Measurements from ENCODE around the gene CMSS1.

Gene CMSS1

DNA sequence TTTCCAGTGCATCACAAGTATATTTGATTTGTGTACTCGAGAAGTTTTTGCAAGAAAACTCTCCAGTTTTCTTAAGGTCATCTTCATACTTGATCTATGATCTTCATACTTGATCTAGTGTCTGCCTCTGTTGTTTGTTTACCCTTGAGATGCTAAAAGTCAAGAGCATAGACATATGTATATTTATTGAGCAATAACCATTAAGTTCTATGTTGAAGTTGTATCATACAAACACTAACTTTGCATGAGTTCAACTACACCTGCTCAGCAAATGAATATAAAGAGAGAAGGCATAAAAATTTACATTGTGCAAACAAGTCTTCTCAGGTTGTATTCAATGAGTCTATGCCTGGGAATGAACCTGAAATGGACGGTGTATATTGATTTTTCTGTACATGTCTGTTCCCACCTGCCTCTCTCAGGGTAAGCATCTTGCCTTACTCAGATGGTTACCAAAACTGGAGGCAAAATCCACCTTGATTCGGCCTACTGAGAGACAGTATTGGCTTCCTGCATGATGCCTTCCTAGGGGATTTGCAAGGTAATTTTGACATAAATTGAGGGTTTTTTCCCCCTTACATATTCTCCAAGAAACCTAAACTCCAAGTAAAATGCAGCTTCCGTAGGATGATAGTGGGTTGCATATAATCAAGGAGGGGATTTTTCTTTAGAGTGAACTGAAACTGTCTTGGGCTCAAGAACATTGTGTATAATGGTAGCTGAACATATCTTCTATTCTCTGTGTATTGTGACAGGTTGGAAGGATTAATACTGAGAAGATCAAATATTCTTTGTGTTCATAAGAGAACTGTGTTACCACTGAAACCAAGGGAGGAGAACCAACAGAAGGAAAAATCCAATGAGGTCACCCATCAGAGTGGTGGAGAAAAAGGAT, 186.2 kb downstream of the CMSS1 start:
- DNase-seq = no peak

DNA sequence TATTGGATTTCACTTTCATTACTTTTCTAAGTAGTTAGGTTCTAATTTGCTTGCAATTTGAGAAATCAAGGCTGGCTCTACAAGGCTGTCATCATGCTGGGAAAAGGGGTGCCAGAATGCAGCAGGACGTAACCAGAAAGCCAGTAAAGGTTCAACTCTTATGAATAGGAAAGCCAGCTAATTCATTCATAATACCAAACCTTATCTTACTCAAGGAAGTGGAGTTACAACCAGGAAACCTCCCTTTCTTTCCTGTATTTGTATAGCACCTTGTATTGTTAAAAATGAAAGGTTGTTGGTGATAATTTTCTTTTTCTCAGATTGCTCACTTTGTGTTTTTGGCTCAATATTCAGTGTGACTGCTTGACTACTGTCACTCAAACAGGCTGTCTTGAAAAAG, 187.3 kb downstream of the CMSS1 start:
- no peak for DNase-seq

DNA sequence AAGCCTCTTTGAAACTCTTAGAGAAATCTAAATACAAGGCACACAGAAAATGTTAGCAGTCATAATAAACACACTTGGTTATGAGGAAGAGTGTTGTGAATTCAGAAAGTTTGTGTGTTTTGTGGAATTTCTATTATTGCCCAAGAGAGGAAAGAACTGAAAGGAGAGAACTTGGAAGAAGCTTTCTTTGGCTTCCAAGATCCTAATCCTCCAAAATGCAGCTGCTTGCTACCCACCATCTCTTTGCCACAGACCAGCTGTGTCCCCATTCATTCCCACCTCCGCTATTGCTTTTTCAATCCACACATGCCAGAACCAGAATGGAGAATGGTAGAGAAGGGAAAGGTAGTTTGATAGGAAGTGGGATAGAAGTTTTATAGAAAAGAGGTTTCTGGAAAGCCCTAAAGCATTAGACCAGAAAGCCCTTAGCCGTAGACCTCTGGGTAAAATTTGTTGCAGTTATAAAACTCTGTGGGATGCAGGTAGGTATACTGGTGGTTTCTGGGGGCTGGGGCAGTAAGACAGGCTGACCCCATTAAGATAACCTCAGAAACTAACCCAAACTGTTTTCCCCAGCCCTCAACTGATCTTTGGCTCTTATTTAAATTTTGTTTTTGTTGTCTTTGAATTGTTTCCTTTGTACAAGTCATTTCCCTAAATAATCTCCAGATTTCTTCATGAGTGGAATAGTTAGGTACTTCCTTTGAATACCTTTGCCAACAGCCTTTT, 188.2 kb downstream of the CMSS1 start:
- no peak for DNase-seq

DNA sequence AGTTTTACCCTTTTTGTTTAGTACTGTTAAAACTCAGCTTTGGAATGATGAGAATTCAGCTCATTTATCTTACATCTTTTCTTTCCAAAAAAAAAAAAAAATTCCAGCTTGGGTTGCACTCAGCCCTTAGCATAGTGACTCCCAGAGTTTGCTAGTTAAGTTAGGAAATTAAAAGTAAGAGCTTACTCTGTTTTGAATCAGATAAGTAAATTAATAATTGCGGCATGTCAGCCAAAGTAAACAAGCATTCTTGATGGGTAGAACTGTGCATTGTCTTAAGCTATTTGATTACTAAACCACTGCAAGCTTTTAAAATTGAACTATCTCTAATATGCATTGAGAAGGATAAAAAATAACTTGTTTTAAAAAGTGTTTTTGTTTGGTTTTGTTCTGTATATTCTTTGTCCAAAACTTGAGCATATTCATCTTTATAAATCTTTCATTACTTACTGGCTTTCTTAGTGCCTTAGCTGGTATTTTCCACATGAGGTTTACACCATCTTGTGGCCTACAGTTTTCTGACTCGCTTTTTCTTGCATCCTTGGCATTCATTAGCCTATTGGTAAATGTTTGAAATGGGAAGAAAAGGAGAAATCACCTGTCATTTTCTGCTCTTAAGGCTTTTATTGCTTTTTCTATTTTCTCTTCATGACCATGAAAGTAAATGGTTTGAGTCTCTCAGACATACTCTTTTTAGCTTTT, 189.1 kb downstream of the CMSS1 start:
- DNase-seq = no peak

- DNase-seq = no peak
Observed at GRCh38 chr3:100007313-100007712, 189.7 kb downstream of the CMSS1 start.

DNA sequence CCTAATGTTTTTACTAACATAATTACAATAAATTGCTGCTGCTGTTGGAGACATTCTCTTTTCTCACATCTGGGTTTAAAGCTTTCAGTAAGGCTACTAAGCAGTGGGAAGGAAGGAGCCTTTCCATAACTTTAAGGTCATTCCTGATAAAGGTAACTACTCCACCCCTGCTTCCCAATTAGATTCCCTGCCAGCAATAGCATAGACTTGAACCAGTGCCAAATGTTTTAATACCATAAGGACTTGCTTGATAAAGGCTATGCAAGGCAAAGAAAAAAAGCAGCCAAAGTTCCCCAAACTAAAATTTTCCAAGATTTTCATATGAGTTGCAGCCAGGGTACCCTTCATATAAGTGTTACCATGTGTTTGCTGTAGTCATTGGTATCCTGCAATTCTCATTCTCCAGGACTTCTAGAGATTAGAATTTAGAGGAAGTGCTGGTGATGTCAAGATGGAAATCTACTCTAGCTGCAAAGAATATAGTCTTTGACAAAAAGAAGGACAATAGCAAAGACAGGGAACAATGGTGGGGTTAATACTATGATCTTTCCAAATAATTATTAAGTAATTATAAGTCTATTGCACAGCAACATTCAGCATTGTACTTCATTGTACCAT, 190.5 kb downstream of the CMSS1 start:
- DNase-seq = no peak

- DNase-seq = no peak
Observed at GRCh38 chr3:100009276-100010086, 191.8 kb downstream of the CMSS1 start.

DNA sequence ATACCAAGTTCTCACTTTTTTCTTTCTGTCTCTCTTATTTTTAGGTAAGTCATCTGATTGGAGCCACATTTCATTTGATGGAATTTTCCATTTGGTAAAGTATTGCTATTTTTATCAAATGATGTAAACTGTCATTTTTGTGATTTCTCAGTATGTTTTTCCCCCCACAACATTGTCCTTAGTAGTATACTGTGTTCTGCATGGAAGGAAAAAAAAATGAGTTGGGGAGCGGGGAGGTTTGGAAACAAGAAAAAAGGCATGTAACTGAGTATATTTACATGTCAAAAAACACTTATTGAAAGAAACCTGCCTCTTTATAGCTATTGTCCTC, 192.4 kb downstream of the CMSS1 start:
- DNase-seq = no peak

DNA sequence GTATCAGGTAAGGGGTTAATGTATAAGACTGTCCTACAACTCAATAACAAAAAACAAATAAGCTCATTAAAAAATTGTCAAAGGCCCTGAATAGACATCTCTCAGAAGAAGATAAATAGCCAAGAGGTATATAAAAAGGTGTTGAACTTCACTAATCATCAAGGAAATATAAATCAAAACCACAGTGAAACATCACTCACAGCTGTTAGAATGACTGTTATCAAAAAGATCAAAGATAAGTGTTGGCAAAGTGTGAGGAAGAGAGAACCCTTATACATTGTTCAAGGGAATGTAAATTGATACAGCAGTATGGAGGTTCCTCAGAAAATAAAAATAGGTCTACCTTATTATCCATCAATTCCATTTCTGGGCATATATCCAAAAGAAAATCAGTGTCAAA, 201.1 kb downstream of the CMSS1 start:
- no peak for DNase-seq

GRCh38 chr3:100019719-100020118, 202.1 kb downstream of the CMSS1 start:
- no peak for DNase-seq

DNA sequence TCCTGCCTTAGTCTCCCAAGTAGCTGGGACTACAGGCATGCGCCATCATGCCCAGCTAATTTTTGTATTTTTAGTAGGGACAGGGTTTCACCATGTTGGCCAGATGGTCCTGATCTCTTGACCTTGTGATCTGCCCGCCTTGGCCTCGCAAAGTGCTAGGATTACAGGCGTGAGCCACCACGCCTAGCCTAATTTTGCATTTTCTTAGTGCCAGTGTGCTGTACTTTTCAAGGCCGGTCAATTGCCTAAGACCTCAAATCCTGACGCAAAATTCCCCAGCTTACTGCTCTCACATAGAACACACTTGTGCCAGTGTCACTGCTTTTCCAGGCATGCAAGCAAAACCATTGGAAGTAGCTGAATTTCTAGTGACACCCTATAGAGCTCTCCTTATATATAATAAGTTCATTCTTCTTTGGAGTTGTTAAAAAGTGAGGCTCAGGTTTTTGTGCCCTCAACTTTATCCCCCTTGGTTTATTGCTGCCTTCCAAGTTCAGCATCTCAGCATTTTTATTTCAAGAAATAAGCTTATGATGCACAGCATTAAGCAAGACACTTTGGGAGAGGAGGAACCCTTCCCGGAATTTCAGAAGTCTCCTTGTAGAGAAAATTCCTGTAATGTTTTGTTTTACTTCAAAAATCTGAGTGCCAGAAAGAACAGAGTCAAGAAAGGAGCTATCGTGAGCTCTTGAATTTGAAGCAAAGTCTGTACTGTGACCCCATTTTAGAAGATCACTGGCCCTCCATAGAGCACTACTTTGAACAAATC, 203.4 kb downstream of the CMSS1 start:
- DNase-seq = no peak

GRCh38 chr3:100022506-100022905, 204.8 kb downstream of the CMSS1 start:
- DNase-seq = no peak

DNA sequence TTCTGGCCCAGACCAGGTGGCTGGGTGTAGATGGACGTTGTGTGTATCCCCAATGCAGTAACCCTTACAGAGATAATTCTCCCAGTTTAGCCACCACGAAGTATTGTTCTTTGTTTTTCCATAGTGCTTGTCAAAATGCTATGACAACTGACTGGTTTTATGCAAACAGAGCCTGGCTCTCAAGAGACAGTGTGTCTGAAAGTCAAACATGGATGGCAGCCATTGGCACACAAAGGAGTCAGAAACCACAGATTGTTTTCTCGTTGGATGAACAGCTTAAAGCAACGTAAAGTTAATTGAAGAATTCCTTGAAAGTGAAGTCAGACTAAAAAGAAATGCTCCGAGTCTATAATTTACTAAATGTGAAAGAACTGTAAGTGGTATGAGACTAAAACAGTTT, 205.5 kb downstream of the CMSS1 start:
- DNase-seq = peak; percentile 51

DNA sequence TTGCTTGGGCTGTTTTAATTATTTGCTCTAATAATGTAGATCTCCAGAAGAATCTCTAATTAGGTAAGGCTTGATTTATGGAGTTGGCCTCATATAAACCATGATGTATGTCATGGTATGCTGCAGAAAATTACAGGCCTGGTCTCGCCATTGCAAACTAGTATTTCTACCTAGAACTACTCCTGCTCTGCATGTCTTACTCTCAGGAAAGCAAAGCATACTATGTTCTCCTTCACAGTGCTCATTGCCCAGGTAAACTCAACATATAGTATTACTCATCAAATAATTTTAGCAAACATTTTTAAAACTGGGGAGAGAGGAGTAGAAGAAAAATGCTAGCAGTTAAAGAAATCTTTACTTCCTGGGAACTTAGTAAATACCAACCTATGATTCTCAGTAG, 205.9 kb downstream of the CMSS1 start:
- no peak for DNase-seq

DNA sequence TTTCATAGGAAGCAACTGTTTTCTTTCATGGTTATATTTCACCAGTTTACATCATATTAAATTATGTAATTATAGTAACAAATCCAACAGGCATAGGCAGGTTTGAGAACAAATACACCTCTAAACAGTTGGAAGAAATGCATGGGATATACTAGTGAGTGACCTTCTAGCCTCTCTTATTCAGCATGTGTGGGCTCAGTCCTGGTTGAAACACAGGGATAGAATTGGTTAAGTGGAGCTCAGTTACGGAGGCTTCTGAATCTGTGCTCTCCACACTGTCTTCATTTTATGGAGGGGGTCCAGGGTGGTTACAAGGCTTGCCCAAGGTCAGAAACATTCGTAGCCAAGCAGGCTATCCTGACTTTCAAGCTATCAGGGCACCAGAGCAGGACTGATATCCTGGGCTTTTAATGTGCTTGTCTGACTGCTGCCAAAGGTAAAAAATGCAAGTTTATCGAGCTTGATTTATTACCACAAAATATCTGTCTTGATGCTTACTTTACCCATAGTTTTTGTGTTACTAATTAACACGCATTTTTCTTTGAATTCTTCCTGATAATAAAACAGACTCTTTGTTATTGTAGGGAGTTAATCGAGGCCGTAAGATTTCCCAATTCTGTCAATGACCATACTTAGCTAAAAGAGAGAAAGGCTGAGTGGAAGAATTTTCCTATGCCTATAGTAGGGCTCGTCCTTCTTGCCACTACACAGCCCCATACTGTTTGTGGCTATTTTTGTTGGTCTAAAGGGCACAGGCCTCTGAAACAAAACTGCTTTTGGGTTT, 207.1 kb downstream of the CMSS1 start:
- no peak for DNase-seq

DNA sequence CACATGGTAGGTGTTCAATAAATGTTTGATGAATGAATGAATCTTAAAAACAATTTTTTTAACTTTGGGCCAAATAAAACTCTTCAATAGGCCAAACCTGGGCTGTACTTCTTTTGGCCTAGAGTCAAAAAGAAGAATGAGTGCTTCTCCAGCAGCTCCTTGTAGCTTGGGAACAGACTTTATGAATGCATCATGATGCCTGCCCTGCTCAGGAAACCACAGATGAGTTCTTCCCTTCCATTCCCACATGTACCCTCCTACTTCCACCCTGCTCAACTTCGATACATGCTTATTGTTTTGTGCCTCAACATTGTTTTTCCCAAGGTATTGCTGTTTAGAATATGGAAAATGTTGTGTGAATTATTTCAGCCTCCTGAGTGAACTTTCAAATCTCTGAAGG, 209.7 kb downstream of the CMSS1 start:
- DNase-seq = no peak

- DNase-seq = no peak
Observed at GRCh38 chr3:100029052-100029451, 211.4 kb downstream of the CMSS1 start.

- no peak for DNase-seq
Observed at GRCh38 chr3:100029689-100030088, 212.0 kb downstream of the CMSS1 start.

DNA sequence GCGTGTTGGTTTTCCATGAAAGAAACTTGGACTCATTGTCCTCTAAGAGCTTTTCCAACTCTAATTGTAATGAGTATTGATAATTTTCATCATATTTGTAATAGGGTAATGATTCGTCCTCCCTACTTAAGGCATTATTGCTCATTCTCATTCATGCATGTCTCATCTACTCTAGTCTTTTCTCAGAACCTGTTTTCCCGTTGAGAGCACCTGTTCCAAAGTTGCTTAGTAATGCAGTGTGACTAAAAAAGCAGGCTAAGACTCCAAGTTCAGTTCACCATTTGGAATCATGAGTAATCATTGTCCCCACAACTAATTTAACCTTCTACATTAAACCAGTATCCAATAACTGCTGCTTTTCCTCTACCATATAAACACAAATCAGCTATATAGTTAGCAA, 212.7 kb downstream of the CMSS1 start:
- no peak for DNase-seq

DNA sequence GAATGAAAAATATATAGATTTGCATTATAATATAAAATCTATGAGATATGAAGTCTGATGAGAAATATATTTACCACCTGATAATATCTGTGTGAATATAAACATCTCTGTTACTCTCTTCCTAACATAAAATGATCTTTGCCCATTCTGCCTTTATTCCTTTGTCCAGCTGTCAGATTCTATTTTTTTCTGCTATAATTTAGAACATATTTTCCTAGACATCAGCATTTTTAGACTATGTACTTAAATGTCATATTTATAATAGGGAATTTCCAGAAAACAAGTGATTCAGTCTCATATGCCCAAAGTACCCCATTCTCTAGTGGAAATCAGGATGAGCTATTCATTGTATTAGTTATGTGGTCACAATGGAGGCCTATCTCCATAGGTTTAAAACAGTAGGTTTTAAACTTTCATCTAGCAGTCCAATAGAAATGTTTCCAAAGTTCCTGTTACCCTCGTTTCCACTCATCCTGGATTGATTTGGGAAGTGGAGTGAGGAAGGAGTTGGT, 213.3 kb downstream of the CMSS1 start:
- no peak for DNase-seq

DNA sequence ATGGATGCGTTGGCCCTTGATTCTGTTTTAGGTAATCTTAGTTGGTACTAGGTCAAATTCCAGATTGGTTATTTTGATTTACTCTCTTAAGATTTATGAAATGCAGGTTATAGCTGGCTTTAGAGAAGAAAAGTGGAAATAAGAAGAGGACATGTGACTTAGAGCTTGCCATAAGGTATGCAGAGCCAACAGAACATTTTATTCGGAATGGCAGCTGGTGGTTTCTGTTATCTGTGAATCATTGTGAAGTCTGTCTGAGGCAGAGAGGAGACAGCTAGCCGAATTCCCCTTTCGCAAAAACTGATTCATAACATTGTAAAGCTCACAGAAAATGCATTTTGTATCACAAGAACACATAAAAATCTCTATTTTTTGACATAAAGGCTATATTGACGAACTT, 214.6 kb downstream of the CMSS1 start:
- DNase-seq = peak; percentile 67
